Endothelial cell (in vitro differentiated cells): ENCODE measurements around the gene ESYT1. TPM values are rescaled to one million over a fixed set of nuclear protein-coding genes. Genes with fewer than 3 reads are reported as not detected.

Experiments
- DNase-seq: peaks from one replicate; pipeline ENCODE4 v3.0.0; 2021; ENCODE audit warnings: low spot score
- H3K27ac Mint-ChIP-seq: one replicate; pipeline ENCODE4 v1.8.0; 2021; ENCODE audit warnings: mixed read lengths, inconsistent platforms; ENCODE audit not compliant: unreplicated experiment
- H3K27me3 Mint-ChIP-seq: one replicate; pipeline ENCODE4 v1.8.0; 2021; ENCODE audit warnings: mild to moderate bottlenecking, moderate library complexity, mixed read lengths, inconsistent platforms; ENCODE audit not compliant: unreplicated experiment
- H3K36me3 Mint-ChIP-seq: one replicate; pipeline ENCODE4 v1.8.0; 2021; ENCODE audit warnings: mild to moderate bottlenecking, low read depth, mixed read lengths, inconsistent platforms; ENCODE audit not compliant: unreplicated experiment
- H3K4me1 Mint-ChIP-seq: one replicate; pipeline ENCODE4 v1.8.0; 2021; ENCODE audit warnings: mild to moderate bottlenecking, mixed read lengths, inconsistent platforms; ENCODE audit not compliant: unreplicated experiment
- H3K4me3 Mint-ChIP-seq: one replicate; pipeline ENCODE4 v1.8.0; 2021; ENCODE audit warnings: mild to moderate bottlenecking, mixed read lengths, inconsistent platforms; ENCODE audit not compliant: unreplicated experiment
- H3K9me3 Mint-ChIP-seq: one replicate; pipeline ENCODE4 v1.8.0; 2021; ENCODE audit warnings: mixed read lengths, inconsistent platforms; ENCODE audit not compliant: unreplicated experiment
- CTCF ChIP-seq: fragments of 200-600 bp; sonication (generic); IDR thresholded peaks from one replicate; pipeline ENCODE4 v1.5.0; 2021; ENCODE audit warnings: antibody characterized with exemption; ENCODE audit not compliant: unreplicated experiment
- total RNA-seq: library from RNA; stranded (reverse); fragmentation: NEBNext Ultra II Directional; extraction: Animal tissue kit (Norgen Biotek cat#: 25700); gene quantifications from one replicate; pipeline ENCODE4 v1.2.1, GENCODE V29; 2021; ENCODE audit not compliant: unreplicated experiment

Gene ESYT1
- total RNA-seq, 1 donor from 2014 or later, result 302 TPM

DNA sequence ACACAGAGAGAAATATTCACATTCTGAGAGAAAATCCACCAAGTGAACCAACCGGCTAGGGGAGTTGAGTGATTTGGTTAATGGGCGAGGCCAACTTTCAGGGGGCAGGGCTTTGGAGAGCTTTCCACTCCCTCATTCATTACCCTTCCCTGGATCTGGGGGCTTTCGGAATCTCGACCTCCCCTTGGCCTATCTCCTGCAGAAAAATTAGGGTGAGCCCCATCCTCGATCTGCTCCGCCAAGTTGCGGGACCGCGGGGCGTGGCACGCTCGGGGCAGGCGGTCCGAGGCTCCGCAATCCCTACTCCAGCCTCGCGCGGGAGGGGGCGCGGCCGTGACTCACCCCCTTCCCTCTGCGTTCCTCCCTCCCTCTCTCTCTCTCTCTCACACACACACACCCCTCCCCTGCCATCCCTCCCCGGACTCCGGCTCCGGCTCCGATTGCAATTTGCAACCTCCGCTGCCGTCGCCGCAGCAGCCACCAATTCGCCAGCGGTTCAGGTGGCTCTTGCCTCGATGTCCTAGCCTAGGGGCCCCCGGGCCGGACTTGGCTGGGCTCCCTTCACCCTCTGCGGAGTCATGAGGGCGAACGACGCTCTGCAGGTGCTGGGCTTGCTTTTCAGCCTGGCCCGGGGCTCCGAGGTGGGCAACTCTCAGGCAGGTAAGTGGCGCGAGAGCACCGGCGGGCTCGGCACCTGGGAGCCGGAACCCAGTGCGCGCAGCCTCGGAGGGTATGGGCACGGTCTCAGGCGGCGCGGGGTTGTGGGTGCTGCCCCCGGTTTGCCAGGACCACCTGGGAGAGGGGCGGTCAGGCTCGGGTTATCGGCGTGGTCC is 48.1 kb upstream of the ESYT1 start, which contains the start of gene ERBB3:
Gene ERBB3 (plus strand): TSS at position 443 of the 833 bp plus-strand sequence. CDS start 136 bp downstream, at position 579.
- H3K9me3 Mint-ChIP-seq, result no peaks in the 10 kb centered on the region
- H3K36me3 Mint-ChIP-seq, result no peaks in the 10 kb centered on the region
- DNase-seq, result peak; percentile 28
- peaks cover 13% of the 10 kb centered on the region for H3K4me1 Mint-ChIP-seq
- no peak for TF ChIP-seq CTCF
- peaks cover 9% of the 10 kb centered on the region for H3K27me3 Mint-ChIP-seq
- peak within 1 kb of the TSS; percentile 48 for H3K27ac Mint-ChIP-seq
- peak within 1 kb of the TSS; percentile 86 for H3K4me3 Mint-ChIP-seq

DNA sequence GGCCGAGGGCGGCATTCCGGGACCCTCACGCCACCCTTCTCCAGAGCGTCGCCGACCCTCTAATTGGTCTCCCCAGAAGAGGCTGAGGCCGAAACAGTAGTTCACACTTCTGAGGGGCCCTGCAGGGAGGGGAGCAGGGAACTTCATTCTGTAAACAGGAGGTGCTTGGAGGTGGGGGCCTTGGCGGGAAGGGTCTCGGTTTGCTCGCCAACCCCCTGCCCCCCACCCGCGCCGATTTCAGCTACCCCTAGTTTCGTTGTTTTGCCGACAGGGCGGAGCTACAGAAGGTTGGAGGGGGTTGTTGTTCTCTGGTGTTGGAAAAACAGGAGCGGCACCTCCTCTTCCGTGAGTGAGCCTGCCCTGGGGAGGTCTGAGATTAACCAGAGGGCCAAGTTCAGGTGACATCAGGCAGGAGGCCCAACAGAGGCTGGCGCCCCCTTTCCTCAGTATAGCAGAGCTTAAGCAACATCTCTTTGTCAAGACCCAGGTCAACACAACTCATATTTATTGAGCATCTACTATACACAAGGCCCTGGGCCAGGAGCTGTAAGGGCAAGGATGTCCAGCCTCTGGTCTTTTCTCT is 47.4 kb upstream of the ESYT1 start:
- H3K4me1 Mint-ChIP-seq, result peaks cover 13% of the 10 kb centered on the region
- H3K4me3 Mint-ChIP-seq, result peak overlapping the region; percentile 86
- H3K36me3 Mint-ChIP-seq, result no peaks in the 10 kb centered on the region
- H3K9me3 Mint-ChIP-seq, result no peaks in the 10 kb centered on the region
- TF ChIP-seq CTCF, result no peak
- no peak overlapping the region for H3K27ac Mint-ChIP-seq
- DNase-seq, result no peak
- peaks cover 9% of the 10 kb centered on the region for H3K27me3 Mint-ChIP-seq

DNA sequence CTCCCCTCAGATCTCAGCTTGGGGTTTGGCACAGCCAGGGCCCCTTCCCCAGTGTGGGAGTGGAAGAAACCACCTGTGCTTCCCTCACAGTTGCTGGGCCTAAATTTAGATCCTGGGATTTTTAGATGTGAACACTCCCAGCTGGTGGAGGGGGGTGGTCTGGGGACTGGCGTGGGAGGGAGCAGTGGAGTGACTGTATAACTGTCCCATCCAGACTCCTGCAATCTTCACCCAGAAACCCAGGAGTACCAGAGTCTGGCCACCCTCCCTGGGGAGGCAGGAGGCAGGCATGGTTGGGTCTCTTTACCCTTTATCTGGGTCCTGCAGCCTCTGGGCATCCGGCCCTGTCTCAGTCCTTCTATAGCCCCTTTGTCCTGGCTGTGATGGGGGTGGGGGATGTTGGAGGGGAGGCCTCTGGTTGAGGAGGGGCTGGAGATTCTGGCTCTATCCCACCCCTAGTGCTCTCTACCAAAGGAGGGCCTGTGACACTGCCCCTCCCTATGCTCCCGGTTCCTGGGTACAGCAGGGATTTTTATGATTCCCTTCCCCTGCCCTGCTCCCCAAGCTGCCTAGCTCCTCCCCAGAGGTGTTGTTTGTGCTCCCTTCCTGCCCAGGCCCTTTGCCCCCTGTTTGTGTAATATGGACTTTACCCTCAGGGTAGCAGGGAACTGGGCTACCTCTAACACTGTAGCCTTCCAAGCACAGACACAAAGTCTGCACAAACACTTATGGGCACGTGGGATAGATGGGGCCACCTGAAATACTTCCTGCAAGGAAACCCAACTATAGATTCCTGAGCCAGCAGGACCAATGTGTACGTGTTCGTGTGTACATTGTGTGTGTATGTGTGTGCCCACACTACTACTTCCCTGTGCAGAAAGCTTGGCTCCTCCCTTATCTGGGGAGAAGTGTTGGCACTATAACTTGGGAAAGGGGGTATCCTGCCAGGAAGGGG is 46.4 kb upstream of the ESYT1 start:
- Mint-ChIP-seq H3K36me3 (no peaks in the 10 kb centered on the region), H3K27ac (no peak overlapping the region)

DNA sequence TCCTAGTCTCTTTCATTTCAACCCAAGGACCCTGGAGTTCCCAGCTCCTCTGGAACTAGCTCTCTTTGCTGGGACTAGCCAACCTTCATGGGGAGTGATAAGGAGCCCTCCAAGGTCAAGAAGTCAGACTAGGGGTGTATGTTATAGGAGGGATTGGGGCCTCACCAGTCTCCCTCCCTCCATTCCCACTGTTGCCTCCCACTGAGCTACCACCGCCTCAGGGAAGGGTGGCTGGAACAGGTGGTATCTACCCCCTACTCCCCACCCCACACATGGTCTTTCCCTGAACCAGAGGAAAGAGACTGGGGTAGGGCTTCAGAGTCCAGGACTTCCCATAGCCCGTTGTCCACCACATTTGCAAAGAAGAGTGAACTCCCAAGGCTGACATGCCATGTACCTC is 45.7 kb upstream of the ESYT1 start:
- Mint-ChIP-seq H3K36me3 (no peaks in the 10 kb centered on the region), H3K27ac (no peak overlapping the region), H3K9me3 (no peaks in the 10 kb centered on the region), H3K4me1 (peaks cover 13% of the 10 kb centered on the region), H3K27me3 (peaks cover 10% of the 10 kb centered on the region), H3K4me3 (no peak overlapping the region)
- DNase-seq, result no peak
- no peak for TF ChIP-seq CTCF

More for the DNA sequence above, 46.4 kb upstream of the ESYT1 start:
- Mint-ChIP-seq H3K4me3 (peak overlapping the region; percentile 51), H3K4me1 (peaks cover 13% of the 10 kb centered on the region), H3K9me3 (no peaks in the 10 kb centered on the region), H3K27me3 (peaks cover 10% of the 10 kb centered on the region)
- no peak for TF ChIP-seq CTCF
- DNase-seq, result no peak
